C4-2B (cell line): Measurements from ENCODE around the gene NLGN4X.

Source experiments
- H3K27ac ChIP-seq: fragments of 450-650 bp; 2 replicates; pipeline ENCODE4 v1.5.1; 2017
- CTCF ChIP-seq: fragments of 450-650 bp; conservative IDR thresholded peaks from 2 replicates; pipeline ENCODE4 v1.5.1; 2017; ENCODE audit warnings: mild to moderate bottlenecking
- ZFX ChIP-seq: fragments of 450-650 bp; IDR thresholded peaks from 2 replicates; pipeline ENCODE4 v1.6.1; 2017

The NLGN4X gene

GRCh38 chrX:5842601-5843000 lies 386.1 kb downstream of the NLGN4X start:
- H3K27ac ChIP-seq, result no peak overlapping the region
- TF ChIP-seq CTCF (no peak), ZFX (no peak)
